Pancreas (tissue), 10 donors: ENCODE results near the gene NSMCE4A. TPM values are rescaled to one million over a fixed set of nuclear protein-coding genes. Genes with fewer than 3 reads are reported as not detected.

ENCODE experiments used
- ATAC-seq, 4 donors: fragments of 200-7000 bp; cut with Tn5 transposase; one replicate each; pipeline versions ENCODE4 v1.8.0 to v1.9.1; 2020; ENCODE audit warnings: mild to moderate bottlenecking in 4 of 4, moderate library complexity in 4 of 4
- DNase-seq, 6 donors: peaks; one replicate each; pipeline ENCODE4 v3.0.0-alpha.2; 2020
- FAIRE-seq: peaks from 2 replicates; lab custom pipeline; 2012; peaks lifted over from hg19 to GRCh38; lab: Jason Lieb, UNC
- H3K27ac ChIP-seq, 4 donors: fragments of 200-600 bp; sonication (generic); 1 replicate in 3 of 4; 2 replicates in 1 of 4; pipeline versions ENCODE4 v1.5.0 to v1.8.0; 2020
- H3K27me3 ChIP-seq, 4 donors: fragments of 200-600 bp; one replicate each; pipeline ENCODE4 v1.8.0; 2021
- H3K36me3 ChIP-seq, 3 donors: fragments of 200-600 bp; sonication (generic) in 1 of 3; one replicate each; pipeline versions ENCODE4 v1.5.0 to v1.8.0; 2020 to 2021
- H3K4me1 ChIP-seq, 3 donors: fragments of 200-600 bp; one replicate each; pipeline ENCODE4 v1.8.0; 2021
- H3K4me3 ChIP-seq, 4 donors: fragments of 200-600 bp; sonication (generic) in 2 of 4; one replicate each; pipeline versions ENCODE4 v1.5.0 to v1.8.0; 2020 to 2021
- H3K9me3 ChIP-seq, 4 donors: fragments of 200-600 bp; one replicate each; pipeline ENCODE4 v1.8.0; 2021
- CTCF ChIP-seq, 4 donors: fragments of 200-600 bp; sonication (generic) in 3 of 4; IDR thresholded peaks; one replicate each; pipeline versions ENCODE4 v1.5.0 to v1.8.0; 2021; ENCODE audit warnings: antibody characterized with exemption in 4 of 4
- WGBS, 2 donors: extraction: QIAGEN DNeasy Blood & Tissue Kit; methylation state at CpG; one replicate each; pipeline ENCODE4 v1.1.7; 2013; 5-methylcytosine and 5-hydroxymethylcytosine counted together
- intact Hi-C, 3 donors: fragments of 100-400 bp; cut with DNase I; formaldehyde crosslinking; loops; one replicate each; pipeline versions ENCODE4 v1.11.1 to v1.14.2; 2022
- polyA plus RNA-seq, 2 donors: library from polyadenylated mRNA; stranded (reverse); fragments of 200-250 nt; gene quantifications; one replicate each; pipeline ENCODE4 v1.2.3, GENCODE V29; 2013
- total RNA-seq, 6 donors: library from RNA; stranded (reverse); fragmentation: NEBNext Ultra II Directional in 4 of 6; extraction: Animal tissue kit (Norgen Biotek cat#: 25700) in 4 of 6; gene quantifications; one replicate each; pipeline versions ENCODE4 v1.2.1 to v1.2.4, GENCODE V29; 2021 to 2023
- donor health status: healthy with polysubstance abuse.
- donor health status: DM: no; HTN: no; CAD: no; lungs with moderate emphysema.
- donor health status: DM: no; HTN: no; CAD: no.
- donor health status: control.
- donor health status: control.
- donor health status: Bipolar disorder and iron deficiency.
- donor health status: DM: yes; HTN: yes; CAD: no.
- donor health status: DM: no; HTN: no; CAD: no.
- donor health status: DM: no; HTN: no; CAD: no.
- donor health status: DM: yes; HTN: yes; CAD: no.

NSMCE4A gene
- total and polyA plus RNA-seq, 8 donors = 15.5 to 87.0 (median 24.5) TPM

DNA sequence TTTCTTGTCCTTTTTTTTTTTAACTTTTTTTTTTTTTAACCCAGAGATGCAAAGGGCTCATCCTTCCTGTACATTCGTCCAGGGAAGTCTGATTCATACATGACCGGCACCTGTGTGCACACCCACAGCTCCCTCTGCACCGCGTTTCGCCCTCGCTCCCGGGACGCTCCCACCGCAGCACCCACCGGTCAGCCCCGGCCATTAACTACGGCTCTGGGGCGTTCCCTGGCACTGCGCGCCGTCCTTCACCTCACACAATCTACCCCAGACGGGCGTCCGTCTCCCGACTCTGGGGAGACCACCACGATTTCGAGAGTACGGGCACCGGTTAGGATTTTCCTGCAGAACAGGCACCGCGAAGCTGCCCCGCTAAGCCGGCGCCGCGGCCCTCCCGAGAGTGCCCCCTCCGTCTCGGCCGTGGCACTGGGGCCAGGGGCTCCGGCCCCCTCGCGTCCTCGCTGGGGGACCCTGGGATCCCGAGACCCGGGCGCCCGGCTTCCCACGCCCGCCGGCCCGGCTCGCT, 47.6 kb downstream of the NSMCE4A start:
- peak overlapping the region; percentile 95 to 99 (median 98) for H3K27ac ChIP-seq
- H3K4me3 ChIP-seq = peak overlapping the region; percentile 88 to 100 (median 98)
- FAIRE-seq (no peak), ATAC-seq (peak; percentile 53 to 78 (median 68)), DNase-seq (peak in 5 of 6 donors; percentile 44 to 78 (median 60))
- intact Hi-C loops = loop anchor here in 1 of 3 donors (10.0 kb wide), 1 partner anchor 127 kb away; no protein-coding TSS in a partner anchor
- H3K27me3 ChIP-seq = no peaks in the 10 kb centered on the region
- peaks cover 3 to 13% (median 10%) of the 10 kb centered on the region in 3 donors for H3K4me1 ChIP-seq
- H3K36me3 ChIP-seq = no peaks in the 10 kb centered on the region
- 0% methylated on average over 39 to 48 of the region's 48 CpGs for WGBS, 2 donors
- TF ChIP-seq CTCF (IDR thresholded peaks at IDR 0.05) = no peak
- H3K9me3 ChIP-seq = no peaks in the 10 kb centered on the region

- Histone ChIP-seq H3K4me1 (peaks cover 3 to 13% (median 8%) of the 10 kb centered on the region in 3 donors), H3K36me3 (no peaks in the 10 kb centered on the region), H3K9me3 (no peaks in the 10 kb centered on the region), H3K4me3 (peak overlapping the region; percentile 88 to 100 (median 98)), H3K27me3 (no peaks in the 10 kb centered on the region), H3K27ac (peak overlapping the region; percentile 95 to 99 (median 98))
- DNase-seq (no peak), ATAC-seq (no peak), FAIRE-seq (no peak)
- TF ChIP-seq CTCF (IDR thresholded peaks at IDR 0.05) = no peak
- WGBS, 2 donors = 0 to 1% methylated on average over 20 of the region's 20 CpGs
- intact Hi-C loops = loop anchor here in 1 of 3 donors (10.0 kb wide), 1 partner anchor 128 kb away; no protein-coding TSS in a partner anchor
These were observed 48.2 kb downstream of the NSMCE4A start for GRCh38 chr10:121926671-121927317.

GRCh38 chr10:121926157-121926556, 48.9 kb downstream of the NSMCE4A start:
- intact Hi-C loops = loop anchor here in 1 of 3 donors (10.0 kb wide), 1 partner anchor 129 kb away; no protein-coding TSS in a partner anchor
- Histone ChIP-seq H3K4me3 (peak overlapping the region in 1 of 4 donors; percentile 88), H3K36me3 (no peaks in the 10 kb centered on the region), H3K4me1 (peaks cover 3 to 13% (median 7%) of the 10 kb centered on the region in 3 donors), H3K27ac (peak overlapping the region in 2 of 4 donors; percentile 96 to 99), H3K27me3 (no peaks in the 10 kb centered on the region), H3K9me3 (no peaks in the 10 kb centered on the region)
- no peak for TF ChIP-seq CTCF (IDR thresholded peaks at IDR 0.05)
- FAIRE-seq = no peak
- 67 to 70% methylated on average over 4 of the region's 4 CpGs for WGBS, 2 donors
- no peak for ATAC-seq
- no peak for DNase-seq

GRCh38 chr10:121921238-121921931, 53.6 kb downstream of the NSMCE4A start:
- peaks cover 0 to 5% (median 2%) of the 10 kb centered on the region in 3 donors for H3K4me1 ChIP-seq
- no peak for TF ChIP-seq CTCF (IDR thresholded peaks at IDR 0.05)
- 69 to 72% methylated on average over 10 of the region's 10 CpGs for WGBS, 2 donors
- H3K36me3 ChIP-seq = no peaks in the 10 kb centered on the region
- intact Hi-C loops = loop anchor here in 1 of 3 donors (10.0 kb wide), 1 partner anchor 133 kb away; no protein-coding TSS in a partner anchor
- FAIRE-seq (no peak), ATAC-seq (no peak), DNase-seq (no peak)
- no peak overlapping the region for H3K4me3 ChIP-seq
- no peak overlapping the region for H3K27ac ChIP-seq
- no peaks in the 10 kb centered on the region for H3K9me3 ChIP-seq
- H3K27me3 ChIP-seq = no peaks in the 10 kb centered on the region
